Heart right ventricle (tissue), 16 donors: ENCODE measurements around the gene RGS6. TPM values are rescaled to one million over a fixed set of nuclear protein-coding genes. Genes with fewer than 3 reads are reported as not detected.

ENCODE experiments used
- ATAC-seq, 8 donors: fragments of 200-7000 bp; cut with Tn5 transposase; one replicate each; pipeline ENCODE4 v1.9.1; 2020; ENCODE audit warnings: mild to moderate bottlenecking in 8 of 8, moderate library complexity in 8 of 8, moderate number of reproducible peaks in 1 of 8
- DNase-seq, 2 donors: peaks; one replicate each; pipeline ENCODE4 v3.0.0-alpha.2; 2020
- H3K27ac ChIP-seq, 10 donors: fragments of 200-600 bp; sonication (generic) in 2 of 10; one replicate each; pipeline versions ENCODE4 v1.5.0 to v1.8.0; 2020 to 2022; ENCODE audit warnings: mild to moderate bottlenecking in 3 of 10
- H3K27me3 ChIP-seq, 7 donors: fragments of 200-600 bp; one replicate each; pipeline ENCODE4 v1.8.0; 2021 to 2022; ENCODE audit warnings: mild to moderate bottlenecking in 2 of 7
- H3K36me3 ChIP-seq, 9 donors: fragments of 200-600 bp; sonication (generic) in 1 of 9; one replicate each; pipeline versions ENCODE4 v1.5.0 to v1.8.0; 2020 to 2022; ENCODE audit warnings: mild to moderate bottlenecking in 2 of 9
- H3K4me1 ChIP-seq, 9 donors: fragments of 200-600 bp; sonication (generic) in 1 of 9; one replicate each; pipeline versions ENCODE4 v1.5.0 to v1.8.0; 2020 to 2022; ENCODE audit warnings: mild to moderate bottlenecking in 4 of 9
- H3K4me3 ChIP-seq, 10 donors: fragments of 200-600 bp; sonication (generic) in 2 of 10; one replicate each; pipeline versions ENCODE4 v1.5.0 to v1.8.0; 2020 to 2022; ENCODE audit warnings: mild to moderate bottlenecking in 7 of 10, moderate library complexity in 2 of 10
- H3K9me3 ChIP-seq, 11 donors: fragments of 200-600 bp in 10 of 11; sonication (generic) in 2 of 11; one replicate each; pipeline versions ENCODE4 v1.5.0 to v1.8.0; 2013 to 2022; ENCODE audit warnings: mild to moderate bottlenecking in 2 of 11, control low read depth in 1 of 11, moderate library complexity in 1 of 11
- WGBS, 2 donors: extraction: QIAGEN DNeasy Blood & Tissue Kit; methylation state at CpG; one replicate each; pipeline ENCODE4 v1.1.7; 2013; ENCODE audit warnings: inconsistent platforms in 1 of 2; 5-methylcytosine and 5-hydroxymethylcytosine counted together
- intact Hi-C, 10 donors: fragments of 100-400 bp; cut with DNase I; formaldehyde crosslinking; loops; one replicate each; pipeline versions ENCODE4 v1.11.1 to v1.14.2; 2022
- polyA plus RNA-seq, 2 donors: library from polyadenylated mRNA; stranded (reverse); fragments of 200-250 nt; gene quantifications; one replicate each; pipeline ENCODE4 v1.2.3, GENCODE V29; 2013
- total RNA-seq, 10 donors: library from RNA; stranded (reverse); fragmentation: NEBNext Ultra II Directional in 3 of 10; extraction: Animal tissue kit (Norgen Biotek cat#: 25700) in 3 of 10; gene quantifications; one replicate each; pipeline versions ENCODE4 v1.2.1 to v1.2.4, GENCODE V29; 2021 to 2023
- TF ChIP-seq, protein P1 (sequence below), 9 donors: fragments of 200-600 bp; sonication (generic) in 2 of 9; IDR thresholded peaks; one replicate each; pipeline versions ENCODE4 v1.5.0 to v1.8.0; 2021 to 2022; ENCODE audit warnings: antibody characterized with exemption in 9 of 9, mild to moderate bottlenecking in 5 of 9, moderate library complexity in 1 of 9
- donor health status: Arrhythmogenic right ventricular cardiomyopathy.
- donor health status: ischemic (EF 13 %, LVEDD 7.1; RV severe dilation, severe dysfunction).
- donor health status: healthy with polysubstance abuse.
- donor health status: DM: no; HTN: yes; CAD: no.
- donor health status: DM: no; HTN: no; CAD: no.
- donor health status: ischemic (EF 25% LVEDD 6.9; RV normal size, moderate dysfunction).
- donor health status: ischemic (EF 25% LVEDD 5.7; RV mildly dilated, moderate dysfunction).
- donor health status: healthy.
- donor health status: DM: yes; HTN: yes; CAD: no.
- donor health status: Ischemic cardiomyopathy.
- donor health status: ischemic (EF 35%, LVEDD 5.7; RV mildly dilated, moderate dysfunction).
- donor health status: nonischemic (EF 11% LVEDD 7.7; RV severe dilation, severe dysfunction).
- donor health status: DM: yes; HTN: yes; CAD: no.
- donor health status: PGD.
- donor health status: ischemic (EF 29% LVEDD 5.4; RV normal size, mild dysfunction).
- donor health status: nonischemic (EF 23%, LVEDD 6.1; RV moderate dilation, normal function).

RGS6 gene
- total and polyA plus RNA-seq, 12 donors = 1.2 to 31.9 (median 19.0) TPM

DNA sequence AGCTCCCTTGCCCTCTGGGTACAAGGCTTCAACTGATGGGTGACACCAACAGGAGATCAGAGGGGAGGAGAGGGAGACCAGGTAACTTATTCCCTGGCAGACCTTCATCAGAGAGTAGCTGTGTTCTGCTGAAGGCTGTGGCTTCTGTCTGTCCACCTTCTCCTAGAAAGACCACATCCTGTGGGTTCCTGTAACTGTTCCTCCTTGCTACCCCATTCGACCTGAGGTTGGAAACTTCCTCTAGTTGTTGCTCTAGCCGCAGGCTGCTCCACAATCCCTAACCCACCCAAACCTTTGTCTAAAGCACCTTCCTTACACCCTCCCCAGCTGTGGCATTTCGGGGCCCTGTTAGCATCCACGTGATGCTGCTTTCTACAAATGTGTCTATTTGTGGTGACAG, 507.5 kb downstream of the RGS6 start:
- no peaks in the 10 kb centered on the region for H3K27me3 ChIP-seq
- no peaks in the 10 kb centered on the region for H3K9me3 ChIP-seq
- H3K27ac ChIP-seq = no peak overlapping the region
- no peak overlapping the region for H3K4me3 ChIP-seq
- DNase-seq (no peak), ATAC-seq (no peak)
- no peaks in the 10 kb centered on the region for H3K36me3 ChIP-seq
- peaks cover 0 to 15% (median 0%) of the 10 kb centered on the region in 9 donors for H3K4me1 ChIP-seq
- intact Hi-C loops = no loop called here
- TF ChIP-seq, protein P1, sequence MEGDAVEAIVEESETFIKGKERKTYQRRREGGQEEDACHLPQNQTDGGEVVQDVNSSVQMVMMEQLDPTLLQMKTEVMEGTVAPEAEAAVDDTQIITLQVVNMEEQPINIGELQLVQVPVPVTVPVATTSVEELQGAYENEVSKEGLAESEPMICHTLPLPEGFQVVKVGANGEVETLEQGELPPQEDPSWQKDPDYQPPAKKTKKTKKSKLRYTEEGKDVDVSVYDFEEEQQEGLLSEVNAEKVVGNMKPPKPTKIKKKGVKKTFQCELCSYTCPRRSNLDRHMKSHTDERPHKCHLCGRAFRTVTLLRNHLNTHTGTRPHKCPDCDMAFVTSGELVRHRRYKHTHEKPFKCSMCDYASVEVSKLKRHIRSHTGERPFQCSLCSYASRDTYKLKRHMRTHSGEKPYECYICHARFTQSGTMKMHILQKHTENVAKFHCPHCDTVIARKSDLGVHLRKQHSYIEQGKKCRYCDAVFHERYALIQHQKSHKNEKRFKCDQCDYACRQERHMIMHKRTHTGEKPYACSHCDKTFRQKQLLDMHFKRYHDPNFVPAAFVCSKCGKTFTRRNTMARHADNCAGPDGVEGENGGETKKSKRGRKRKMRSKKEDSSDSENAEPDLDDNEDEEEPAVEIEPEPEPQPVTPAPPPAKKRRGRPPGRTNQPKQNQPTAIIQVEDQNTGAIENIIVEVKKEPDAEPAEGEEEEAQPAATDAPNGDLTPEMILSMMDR (IDR thresholded peaks at IDR 0.05) = no peak
- 78% methylated on average over 4 of the region's 4 CpGs for WGBS, 2 donors

DNA sequence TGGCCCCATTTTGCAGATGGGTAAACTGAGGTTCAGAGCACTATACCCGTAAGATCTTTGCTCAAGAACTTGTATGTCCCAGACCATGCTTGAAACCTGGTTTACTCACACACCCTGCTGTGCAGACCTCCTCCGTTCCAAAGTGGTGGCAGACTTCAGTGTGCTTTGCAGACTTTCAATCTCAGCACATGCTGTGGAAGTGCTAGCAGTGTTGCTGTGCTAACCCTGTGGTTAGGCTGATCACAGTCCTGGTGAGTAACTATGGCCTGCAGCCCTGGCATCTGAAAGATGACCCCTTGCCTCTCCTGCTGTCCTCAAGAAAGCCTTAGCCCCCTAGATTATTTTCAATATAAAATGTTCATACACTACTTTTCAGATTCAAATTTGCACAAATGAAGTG, 511.0 kb downstream of the RGS6 start:
- H3K4me1 ChIP-seq = peaks cover 0 to 15% (median 0%) of the 10 kb centered on the region in 9 donors
- DNase-seq (no peak), ATAC-seq (no peak)
- intact Hi-C loops = no loop called here
- no peaks in the 10 kb centered on the region for H3K36me3 ChIP-seq
- TF ChIP-seq, protein P1 (IDR thresholded peaks at IDR 0.05) = no peak
- H3K27me3 ChIP-seq = no peaks in the 10 kb centered on the region
- no peaks in the 10 kb centered on the region for H3K9me3 ChIP-seq
- WGBS, 2 donors = 97 to 100% methylated on average over 2 of the region's 2 CpGs
- H3K27ac ChIP-seq = no peak overlapping the region
- H3K4me3 ChIP-seq = no peak overlapping the region

DNA sequence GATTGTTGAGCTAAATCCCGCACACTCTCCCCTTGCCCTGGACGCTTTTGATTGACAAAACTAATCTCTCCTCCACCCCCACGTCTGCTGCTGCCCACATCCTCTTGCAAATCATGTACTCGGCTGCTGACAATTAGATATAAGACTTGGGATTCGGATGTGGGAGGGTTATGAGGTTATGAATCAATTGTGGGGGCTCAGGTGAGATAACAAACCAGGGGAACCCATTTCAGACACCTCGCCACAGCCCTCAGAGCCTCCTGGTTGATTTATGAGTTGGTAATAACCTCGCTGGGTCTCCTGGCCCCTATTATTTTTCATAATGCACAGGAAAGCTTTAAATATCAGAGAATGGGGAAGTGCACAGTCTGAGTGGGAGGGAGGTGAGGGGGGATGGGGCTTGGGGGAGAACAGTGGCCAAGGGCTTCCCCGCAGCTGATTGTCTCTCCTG, 511.8 kb downstream of the RGS6 start:
- DNase-seq (no peak), ATAC-seq (no peak)
- Histone ChIP-seq H3K27ac (no peak overlapping the region), H3K4me1 (peaks cover 0 to 15% (median 0%) of the 10 kb centered on the region in 9 donors), H3K27me3 (no peaks in the 10 kb centered on the region), H3K9me3 (no peaks in the 10 kb centered on the region), H3K4me3 (no peak overlapping the region), H3K36me3 (no peaks in the 10 kb centered on the region)
- 67% methylated on average over 8 of the region's 8 CpGs for WGBS, 2 donors
- TF ChIP-seq, protein P1 (IDR thresholded peaks at IDR 0.05) = no peak
- intact Hi-C loops = no loop called here

DNA sequence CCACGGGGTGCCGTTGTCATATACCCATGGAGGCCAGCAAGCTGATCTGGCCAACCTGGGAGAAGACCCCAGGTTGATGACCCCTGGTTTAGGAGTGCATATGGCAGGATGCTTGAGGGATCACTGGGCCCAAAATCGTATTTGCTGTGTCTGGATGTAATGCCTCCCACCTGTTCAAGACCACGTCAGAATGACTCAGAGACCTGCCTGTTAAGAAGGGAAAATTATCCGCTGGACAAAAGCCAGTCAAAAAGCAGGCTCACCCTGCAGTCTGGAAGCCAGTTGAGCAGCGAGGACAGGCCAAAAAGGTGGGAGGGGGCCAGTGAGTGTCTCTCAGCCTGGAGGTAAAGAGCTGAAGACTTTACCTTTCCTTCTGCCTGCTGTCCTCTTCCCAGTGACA, 512.5 kb downstream of the RGS6 start:
- intact Hi-C loops = no loop called here
- DNase-seq = no peak
- no peak for ATAC-seq
- Histone ChIP-seq H3K27me3 (no peaks in the 10 kb centered on the region), H3K27ac (no peak overlapping the region), H3K36me3 (no peaks in the 10 kb centered on the region), H3K4me1 (peaks cover 0 to 15% (median 0%) of the 10 kb centered on the region in 9 donors), H3K4me3 (no peak overlapping the region), H3K9me3 (no peaks in the 10 kb centered on the region)
- 83% methylated on average over 6 of the region's 6 CpGs for WGBS, 2 donors
- TF ChIP-seq, protein P1 (IDR thresholded peaks at IDR 0.05) = no peak
